Body of pancreas (tissue), 4 donors: ENCODE data around the gene ALG12.

Source experiments
- POLR2A ChIP-seq, 3 donors: fragments of 450-650 bp; IDR thresholded peaks; one replicate each; pipeline ENCODE4 v1.6.1; 2016; ENCODE audit warnings: antibody characterized with exemption in 3 of 3, mild to moderate bottlenecking in 2 of 3
- TF ChIP-seq, protein P1 (sequence below), 7 experiments: fragments of 450-650 bp in 4 of 7; fragments of 200-600 bp in 3 of 7; sonication (generic) in 3 of 7; IDR thresholded peaks; one replicate each; pipeline ENCODE4 v1.5.1; 2016 to 2019; ENCODE audit warnings: antibody characterized with exemption in 7 of 7

DNA sequence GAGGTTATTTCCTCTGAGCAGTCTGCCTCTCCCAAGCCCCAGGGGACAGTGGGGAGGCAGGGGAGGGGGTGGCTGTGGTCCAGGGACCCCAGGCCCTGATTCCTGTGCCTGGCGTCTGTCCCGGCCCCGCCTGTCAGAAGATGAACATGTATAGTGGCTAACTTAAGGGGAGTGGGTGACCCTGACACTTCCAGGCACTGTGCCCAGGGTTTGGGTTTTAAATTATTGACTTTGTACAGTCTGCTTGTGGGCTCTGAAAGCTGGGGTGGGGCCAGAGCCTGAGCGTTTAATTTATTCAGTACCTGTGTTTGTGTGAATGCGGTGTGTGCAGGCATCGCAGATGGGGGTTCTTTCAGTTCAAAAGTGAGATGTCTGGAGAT, 45.4 kb upstream of the ALG12 start:
- TF ChIP-seq, protein P1, sequence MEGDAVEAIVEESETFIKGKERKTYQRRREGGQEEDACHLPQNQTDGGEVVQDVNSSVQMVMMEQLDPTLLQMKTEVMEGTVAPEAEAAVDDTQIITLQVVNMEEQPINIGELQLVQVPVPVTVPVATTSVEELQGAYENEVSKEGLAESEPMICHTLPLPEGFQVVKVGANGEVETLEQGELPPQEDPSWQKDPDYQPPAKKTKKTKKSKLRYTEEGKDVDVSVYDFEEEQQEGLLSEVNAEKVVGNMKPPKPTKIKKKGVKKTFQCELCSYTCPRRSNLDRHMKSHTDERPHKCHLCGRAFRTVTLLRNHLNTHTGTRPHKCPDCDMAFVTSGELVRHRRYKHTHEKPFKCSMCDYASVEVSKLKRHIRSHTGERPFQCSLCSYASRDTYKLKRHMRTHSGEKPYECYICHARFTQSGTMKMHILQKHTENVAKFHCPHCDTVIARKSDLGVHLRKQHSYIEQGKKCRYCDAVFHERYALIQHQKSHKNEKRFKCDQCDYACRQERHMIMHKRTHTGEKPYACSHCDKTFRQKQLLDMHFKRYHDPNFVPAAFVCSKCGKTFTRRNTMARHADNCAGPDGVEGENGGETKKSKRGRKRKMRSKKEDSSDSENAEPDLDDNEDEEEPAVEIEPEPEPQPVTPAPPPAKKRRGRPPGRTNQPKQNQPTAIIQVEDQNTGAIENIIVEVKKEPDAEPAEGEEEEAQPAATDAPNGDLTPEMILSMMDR (IDR thresholded peaks at IDR 0.05) = no peak
- no peak for TF ChIP-seq POLR2A (IDR thresholded peaks at IDR 0.05)
